ENCODE data around the gene PRKN. TPM values are rescaled to one million over a fixed set of nuclear protein-coding genes. Genes with fewer than 3 reads are reported as not detected.

The PRKN gene
- total and polyA plus RNA-seq, 2 experiments from 2014 or later, result 11.7 to 28.1 TPM

- DNase-seq (ENCODE audit: low read depth in 1 of 2, low spot score in 1 of 2), result no peak
- Histone ChIP-seq H3K4me3 (no peak overlapping the region), H3K36me3 (no peaks in the 10 kb centered on the region), H3K4me1 (ENCODE audit: low read depth) (peaks cover 7% of the 10 kb centered on the region), H3K27ac (no peak overlapping the region), H3K27me3 (no peaks in the 10 kb centered on the region), H3K9me3 (ENCODE audit: low read depth) (no peaks in the 10 kb centered on the region)
- TF ChIP-seq CTCF (IDR thresholded peaks at IDR 0.05; ENCODE audit: low read depth, low read length), result no peak
Observed at GRCh38 chr6:162178666-162179065, 548.9 kb downstream of the PRKN start.

- no peaks in the 10 kb centered on the region for H3K9me3 ChIP-seq (ENCODE audit: low read depth)
- DNase-seq (ENCODE audit: low read depth in 1 of 2, low spot score in 1 of 2), result no peak
- peaks cover 7% of the 10 kb centered on the region for H3K4me1 ChIP-seq (ENCODE audit: low read depth)
- TF ChIP-seq CTCF (IDR thresholded peaks at IDR 0.05; ENCODE audit: low read depth, low read length), result no peak
- no peak overlapping the region for H3K4me3 ChIP-seq
- H3K27me3 ChIP-seq, result no peaks in the 10 kb centered on the region
- no peaks in the 10 kb centered on the region for H3K36me3 ChIP-seq
- H3K27ac ChIP-seq, result peak overlapping the region; percentile 21
Observed at GRCh38 chr6:162178266-162178665, 549.3 kb downstream of the PRKN start.

GRCh38 chr6:162177746-162178145 lies 549.8 kb downstream of the PRKN start:
- DNase-seq (ENCODE audit: low read depth in 1 of 2, low spot score in 1 of 2), result peak; percentile 25 to 59
- Histone ChIP-seq H3K27ac (peak overlapping the region; percentile 21), H3K9me3 (ENCODE audit: low read depth) (no peaks in the 10 kb centered on the region), H3K4me3 (no peak overlapping the region), H3K36me3 (no peaks in the 10 kb centered on the region), H3K27me3 (no peaks in the 10 kb centered on the region), H3K4me1 (ENCODE audit: low read depth) (peaks cover 7% of the 10 kb centered on the region)
- peak; percentile 26 for TF ChIP-seq CTCF (IDR thresholded peaks at IDR 0.05; ENCODE audit: low read depth, low read length)

- Histone ChIP-seq H3K4me1 (ENCODE audit: low read depth) (peaks cover 5% of the 10 kb centered on the region), H3K4me3 (no peak overlapping the region), H3K27me3 (no peaks in the 10 kb centered on the region), H3K9me3 (ENCODE audit: low read depth) (no peaks in the 10 kb centered on the region), H3K36me3 (no peaks in the 10 kb centered on the region), H3K27ac (no peak overlapping the region)
- TF ChIP-seq CTCF (IDR thresholded peaks at IDR 0.05; ENCODE audit: low read depth, low read length), result no peak
- no peak for DNase-seq (ENCODE audit: low read depth in 1 of 2, low spot score in 1 of 2)
Observed at GRCh38 chr6:162173466-162173865, 554.1 kb downstream of the PRKN start.

GRCh38 chr6:162165479-162165878 lies 562.1 kb downstream of the PRKN start:
- Histone ChIP-seq H3K4me1 (ENCODE audit: low read depth) (no peaks in the 10 kb centered on the region), H3K27ac (no peak overlapping the region), H3K27me3 (no peaks in the 10 kb centered on the region), H3K4me3 (no peak overlapping the region), H3K9me3 (ENCODE audit: low read depth) (no peaks in the 10 kb centered on the region), H3K36me3 (no peaks in the 10 kb centered on the region)
- DNase-seq (ENCODE audit: low read depth in 1 of 2, low spot score in 1 of 2), result no peak
- TF ChIP-seq CTCF (IDR thresholded peaks at IDR 0.05; ENCODE audit: low read depth, low read length), result no peak
